ENCODE measurements around the gene ATOH1.

The ATOH1 gene

GRCh38 chr4:93827272-93827947 is 1.1 kb upstream of the ATOH1 start:
- no peak for DNase-seq (ENCODE audit: insufficient read length, low spot score)

DNA sequence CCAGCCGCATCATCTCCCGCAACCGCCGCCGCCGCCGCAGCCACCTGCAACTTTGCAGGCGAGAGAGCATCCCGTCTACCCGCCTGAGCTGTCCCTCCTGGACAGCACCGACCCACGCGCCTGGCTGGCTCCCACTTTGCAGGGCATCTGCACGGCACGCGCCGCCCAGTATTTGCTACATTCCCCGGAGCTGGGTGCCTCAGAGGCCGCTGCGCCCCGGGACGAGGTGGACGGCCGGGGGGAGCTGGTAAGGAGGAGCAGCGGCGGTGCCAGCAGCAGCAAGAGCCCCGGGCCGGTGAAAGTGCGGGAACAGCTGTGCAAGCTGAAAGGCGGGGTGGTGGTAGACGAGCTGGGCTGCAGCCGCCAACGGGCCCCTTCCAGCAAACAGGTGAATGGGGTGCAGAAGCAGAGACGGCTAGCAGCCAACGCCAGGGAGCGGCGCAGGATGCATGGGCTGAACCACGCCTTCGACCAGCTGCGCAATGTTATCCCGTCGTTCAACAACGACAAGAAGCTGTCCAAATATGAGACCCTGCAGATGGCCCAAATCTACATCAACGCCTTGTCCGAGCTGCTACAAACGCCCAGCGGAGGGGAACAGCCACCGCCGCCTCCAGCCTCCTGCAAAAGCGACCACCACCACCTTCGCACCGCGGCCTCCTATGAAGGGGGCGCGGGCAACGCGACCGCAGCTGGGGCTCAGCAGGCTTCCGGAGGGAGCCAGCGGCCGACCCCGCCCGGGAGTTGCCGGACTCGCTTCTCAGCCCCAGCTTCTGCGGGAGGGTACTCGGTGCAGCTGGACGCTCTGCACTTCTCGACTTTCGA is 654 bp downstream of the ATOH1 start:
- DNase-seq (ENCODE audit: insufficient read length, low spot score): no peak
- TF ChIP-seq POLR2A (IDR thresholded peaks at IDR 0.05; ENCODE audit: low read depth, low read length): no peak
- no peak for FAIRE-seq

More at GRCh38 chr4:93827272-93827947, 1.1 kb upstream of the ATOH1 start:
- FAIRE-seq: no peak
- no peak for TF ChIP-seq POLR2A (IDR thresholded peaks at IDR 0.05; ENCODE audit: low read depth, low read length)

GRCh38 chr4:93829820-93830687 is 1.5 kb downstream of the ATOH1 start:
- no peak for FAIRE-seq
- TF ChIP-seq POLR2A (IDR thresholded peaks at IDR 0.05; ENCODE audit: low read depth, low read length): no peak
- DNase-seq (ENCODE audit: insufficient read length, low spot score): no peak

DNA sequence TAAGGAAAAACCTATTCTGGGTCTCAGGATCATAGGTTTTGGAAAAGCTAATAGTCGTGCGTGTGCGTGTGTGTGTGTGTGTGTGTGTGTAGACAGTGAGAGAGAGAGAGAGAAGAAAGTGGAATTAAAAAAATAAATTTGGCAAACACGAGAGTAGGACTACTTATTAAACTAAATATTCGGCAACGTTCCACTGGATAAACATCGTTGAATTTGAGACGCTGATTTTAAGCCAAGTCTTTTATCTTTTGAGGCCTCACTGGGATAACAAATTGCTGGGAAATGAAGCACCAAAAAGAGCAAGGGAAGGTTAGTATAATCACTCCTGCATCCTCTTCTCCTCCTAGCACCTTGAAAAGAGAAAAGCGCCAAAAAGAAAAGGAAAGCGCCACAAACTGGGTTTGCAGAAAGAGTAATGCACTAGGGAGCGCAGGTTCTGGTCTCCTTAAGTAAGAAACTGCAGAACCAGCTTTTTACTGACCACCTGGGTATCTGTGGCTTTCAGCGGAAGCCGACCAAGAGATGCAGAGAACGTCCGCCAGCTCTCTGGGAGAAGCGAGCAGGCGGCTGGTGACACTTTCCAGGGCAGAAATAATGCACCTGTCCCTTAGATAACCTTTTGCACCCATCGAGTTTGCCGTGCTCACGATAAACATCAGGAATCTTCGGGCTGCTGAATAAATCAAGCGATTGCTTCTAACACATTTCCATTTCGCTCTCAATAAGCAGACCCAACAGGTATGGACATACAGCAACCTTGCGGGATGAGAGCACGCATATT is 3.4 kb downstream of the ATOH1 start:
- no peak for FAIRE-seq
- no peak for DNase-seq (ENCODE audit: insufficient read length, low spot score)
- no peak for TF ChIP-seq POLR2A (IDR thresholded peaks at IDR 0.05; ENCODE audit: low read depth, low read length)

GRCh38 chr4:93834249-93835066 is 5.9 kb downstream of the ATOH1 start:
- no peak for FAIRE-seq
- no peak for TF ChIP-seq POLR2A (IDR thresholded peaks at IDR 0.05; ENCODE audit: low read depth, low read length)
- DNase-seq (ENCODE audit: insufficient read length, low spot score): no peak

GRCh38 chr4:93835929-93836328 is 7.4 kb downstream of the ATOH1 start:
- FAIRE-seq: no peak

DNA sequence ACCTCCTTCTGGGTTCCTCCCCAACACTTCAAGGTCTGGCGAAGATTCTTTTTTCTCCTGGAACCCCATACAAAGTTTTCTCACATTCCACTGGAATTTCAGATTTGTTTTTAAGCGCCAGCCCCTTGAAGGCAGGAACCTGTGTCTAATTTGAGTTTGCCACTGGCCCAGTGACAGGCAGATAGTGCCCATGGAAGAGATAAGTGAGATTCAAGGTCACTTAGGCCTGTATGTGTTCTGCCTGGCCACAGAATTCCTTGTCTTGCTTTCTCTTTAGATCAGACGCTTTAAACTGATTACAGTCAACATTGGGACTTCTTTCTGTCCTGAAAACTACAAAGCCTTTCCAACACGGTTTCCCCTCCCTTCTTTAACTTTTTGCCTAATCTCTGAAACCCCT is 11.2 kb downstream of the ATOH1 start:
- FAIRE-seq: no peak
- TF ChIP-seq POLR2A (IDR thresholded peaks at IDR 0.05; ENCODE audit: low read depth, low read length): no peak
- no peak for DNase-seq (ENCODE audit: insufficient read length, low spot score)

More at GRCh38 chr4:93835929-93836328, 7.4 kb downstream of the ATOH1 start:
- TF ChIP-seq POLR2A (IDR thresholded peaks at IDR 0.05; ENCODE audit: low read depth, low read length): no peak
- no peak for DNase-seq (ENCODE audit: insufficient read length, low spot score)

GRCh38 chr4:93841803-93842345 is 13.3 kb downstream of the ATOH1 start:
- TF ChIP-seq POLR2A (IDR thresholded peaks at IDR 0.05; ENCODE audit: low read depth, low read length): no peak
- no peak for DNase-seq (ENCODE audit: insufficient read length, low spot score)
- no peak for FAIRE-seq

- DNase-seq (ENCODE audit: insufficient read length, low spot score): no peak
- FAIRE-seq: no peak
- no peak for TF ChIP-seq POLR2A (IDR thresholded peaks at IDR 0.05; ENCODE audit: low read depth, low read length)
Measured at GRCh38 chr4:93842601-93843252, 14.2 kb downstream of the ATOH1 start.

- FAIRE-seq (no peak), DNase-seq (ENCODE audit: insufficient read length, low spot score) (no peak)
- no peak for TF ChIP-seq POLR2A (IDR thresholded peaks at IDR 0.05; ENCODE audit: low read depth, low read length)
Measured at GRCh38 chr4:93843772-93844171, 15.2 kb downstream of the ATOH1 start.

DNA sequence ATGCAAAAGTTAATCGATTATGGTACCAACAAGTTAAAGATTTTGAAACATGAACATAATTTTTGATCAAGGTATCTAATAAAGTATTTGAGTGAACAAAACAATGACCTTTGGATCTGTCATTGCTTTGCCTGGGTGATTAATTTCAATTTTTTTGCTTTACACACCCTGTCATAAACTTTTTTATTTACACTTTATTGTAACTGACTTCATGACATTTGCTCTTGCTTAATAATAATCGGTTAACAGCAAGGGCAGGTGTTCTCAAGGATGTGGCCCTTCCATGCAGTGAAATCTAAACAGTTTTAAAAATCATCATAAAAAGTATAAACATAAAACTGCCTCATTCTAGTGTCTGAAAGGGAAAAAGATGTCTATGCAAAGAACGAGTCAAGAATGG is 24.1 kb downstream of the ATOH1 start:
- DNase-seq (ENCODE audit: insufficient read length, low spot score) (no peak), FAIRE-seq (no peak)
- TF ChIP-seq POLR2A (IDR thresholded peaks at IDR 0.05; ENCODE audit: low read depth, low read length): no peak

DNA sequence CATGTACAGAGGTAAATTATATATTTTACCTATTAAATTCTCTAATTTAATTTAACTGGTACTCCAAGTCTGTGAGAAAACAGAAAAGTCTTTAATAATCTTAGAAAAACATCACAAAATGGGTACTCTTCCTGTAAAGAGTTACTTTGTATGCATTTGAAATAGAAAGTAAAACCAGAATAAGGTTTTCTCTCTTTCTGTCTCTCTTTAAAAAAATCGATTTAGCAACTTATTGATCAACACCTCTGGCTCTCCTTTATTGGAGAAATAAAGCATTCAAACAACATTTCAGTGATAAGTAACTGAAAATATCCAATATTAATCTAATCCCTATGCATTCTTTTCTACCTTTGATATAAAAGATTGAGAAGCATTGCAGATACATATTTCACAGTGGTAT is 27.4 kb downstream of the ATOH1 start:
- no peak for DNase-seq (ENCODE audit: insufficient read length, low spot score)
- no peak for FAIRE-seq
- TF ChIP-seq POLR2A (IDR thresholded peaks at IDR 0.05; ENCODE audit: low read depth, low read length): no peak
